ENCODE measurements around the gene SLC45A1.

Gene SLC45A1

GRCh38 chr1:8294170-8294697, 23.7 kb upstream of the SLC45A1 start:
- no peak overlapping the region for H3K4me3 ChIP-seq (ENCODE audit: low read depth, low read length)
- no peak for DNase-seq (ENCODE audit: low read depth)
- TF ChIP-seq CTCF (conservative IDR thresholded peaks at IDR 0.05; ENCODE audit: low read depth, low read length), result no peak

- H3K4me3 ChIP-seq (ENCODE audit: low read depth, low read length), result no peak overlapping the region
- no peak for DNase-seq (ENCODE audit: low read depth)
- TF ChIP-seq CTCF (conservative IDR thresholded peaks at IDR 0.05; ENCODE audit: low read depth, low read length), result no peak
These were observed 20.7 kb upstream of the SLC45A1 start for GRCh38 chr1:8297245-8297644.

GRCh38 chr1:8299963-8300362, 18.0 kb upstream of the SLC45A1 start:
- TF ChIP-seq CTCF (conservative IDR thresholded peaks at IDR 0.05; ENCODE audit: low read depth, low read length), result no peak
- DNase-seq (ENCODE audit: low read depth), result no peak
- H3K4me3 ChIP-seq (ENCODE audit: low read depth, low read length), result no peak overlapping the region

GRCh38 chr1:8302081-8302956, 15.6 kb upstream of the SLC45A1 start:
- TF ChIP-seq CTCF (conservative IDR thresholded peaks at IDR 0.05; ENCODE audit: low read depth, low read length), result no peak
- H3K4me3 ChIP-seq (ENCODE audit: low read depth, low read length), result no peak overlapping the region
- no peak for DNase-seq (ENCODE audit: low read depth)

GRCh38 chr1:8303141-8303540, 14.8 kb upstream of the SLC45A1 start:
- H3K4me3 ChIP-seq (ENCODE audit: low read depth, low read length), result no peak overlapping the region
- TF ChIP-seq CTCF (conservative IDR thresholded peaks at IDR 0.05; ENCODE audit: low read depth, low read length), result no peak
- no peak for DNase-seq (ENCODE audit: low read depth)

GRCh38 chr1:8303876-8304275, 14.0 kb upstream of the SLC45A1 start:
- no peak for DNase-seq (ENCODE audit: low read depth)
- no peak for TF ChIP-seq CTCF (conservative IDR thresholded peaks at IDR 0.05; ENCODE audit: low read depth, low read length)
- H3K4me3 ChIP-seq (ENCODE audit: low read depth, low read length), result no peak overlapping the region

GRCh38 chr1:8307628-8308027, 10.3 kb upstream of the SLC45A1 start:
- TF ChIP-seq CTCF (conservative IDR thresholded peaks at IDR 0.05; ENCODE audit: low read depth, low read length), result no peak
- H3K4me3 ChIP-seq (ENCODE audit: low read depth, low read length), result no peak overlapping the region
- no peak for DNase-seq (ENCODE audit: low read depth)
